OCI-LY7 (cell line): Measurements from ENCODE around the gene ELAVL3.

ENCODE experiments used
- CTCF ChIP-seq: fragments of 200-600 bp; sonication (generic); conservative IDR thresholded peaks from 2 replicates; pipeline ENCODE4 v1.5.1; 2014; ENCODE audit warnings: mild to moderate bottlenecking, antibody characterized with exemption, low read length, moderate library complexity, mixed read lengths
- EZH2phosphoT487 ChIP-seq: fragments of 200-600 bp; sonication (generic); IDR thresholded peaks from 2 replicates; pipeline ENCODE4 v1.6.1; 2018; ENCODE audit warnings: low read depth, borderline replicate concordance, mild to moderate bottlenecking, mixed run types, antibody characterized with exemption, low read length, moderate library complexity, mixed read lengths

- TF ChIP-seq CTCF = no peak
- no peak for TF ChIP-seq EZH2phosphoT487
Observed at GRCh38 chr19:11437955-11438354, 42.9 kb downstream of the ELAVL3 start.
